OCI-LY7 (cell line): Measurements from ENCODE around the gene AARS1. TPM values are rescaled to one million over a fixed set of nuclear protein-coding genes. Genes with fewer than 3 reads are reported as not detected.
"Not testable (repeated sequence)": the region's sequence is repeated elsewhere in the genome, so short reads cannot be mapped to it uniquely, and the experiment has no call there.

Experiments
- BruUV-seq: library from RNA; stranded (reverse); fragments of 400-500 nt; replicated peaks from 2 replicates; lab custom pipeline; 2021; lab: Mats Ljungman, UMichigan
- CTCF ChIA-PET: fragments of 300-600 bp; sonication (Branson Sonifier 250); formaldehyde crosslinking; loops from one replicate; lab custom pipeline; 2022; ENCODE audit warnings: antibody characterized with exemption; ENCODE audit not compliant: unreplicated experiment; lab: Charles Lee
- POLR2A ChIA-PET: fragments of 300-600 bp; sonication (Branson Sonifier 250); formaldehyde crosslinking; loops from one replicate; lab custom pipeline; 2022; ENCODE audit warnings: antibody characterized with exemption; lab: Charles Lee
- DNase-seq: peaks from one replicate; pipeline ENCODE4 v3.0.0-alpha.2; 2015; ENCODE audit warnings: low spot score
- H2AFZ ChIP-seq: fragments of 200-600 bp; sonication (generic), shearing (Covaris generic); 2 replicates; pipeline ENCODE4 v1.6.1; 2014; ENCODE audit warnings: mild to moderate bottlenecking, antibody characterized with exemption, low read length, moderate library complexity
- H3K27ac ChIP-seq: fragments of 200-600 bp; sonication (generic); 2 replicates; pipeline ENCODE4 v1.5.1; 2014; ENCODE audit warnings: mixed run types, low read depth, mild to moderate bottlenecking, moderate library complexity, low read length, inconsistent platforms; ENCODE audit not compliant: poor library complexity, severe bottlenecking
- H3K36me3 ChIP-seq: fragments of 200-600 bp; sonication (generic); 2 replicates; pipeline ENCODE4 v1.6.1; 2014; ENCODE audit warnings: mild to moderate bottlenecking, antibody characterized with exemption, low read length, moderate library complexity, mixed read lengths; ENCODE audit not compliant: insufficient read depth
- H3K4me1 ChIP-seq: fragments of 200-600 bp; sonication (generic); 2 replicates; pipeline ENCODE4 v1.5.1; 2014; ENCODE audit warnings: mild to moderate bottlenecking, low read length; ENCODE audit not compliant: insufficient read depth, poor library complexity, severe bottlenecking
- H3K4me2 ChIP-seq: fragments of 200-600 bp; sonication (generic); 2 replicates; pipeline ENCODE4 v1.6.1; 2014; ENCODE audit warnings: mild to moderate bottlenecking, low read length
- H3K4me3 ChIP-seq: fragments of 200-600 bp; sonication (generic); 2 replicates; pipeline ENCODE4 v1.5.1; 2014; ENCODE audit warnings: mild to moderate bottlenecking, low read depth, low read length; ENCODE audit not compliant: poor library complexity, severe bottlenecking
- H3K79me2 ChIP-seq: fragments of 200-600 bp; sonication (generic); 2 replicates; pipeline ENCODE4 v1.6.1; 2016; ENCODE audit warnings: low read depth, mild to moderate bottlenecking, low read length, moderate library complexity, mixed read lengths; ENCODE audit not compliant: insufficient read depth
- H3K9me2 ChIP-seq: fragments of 200-600 bp; sonication (generic); 2 replicates; pipeline ENCODE4 v1.6.1; 2016; ENCODE audit warnings: mild to moderate bottlenecking, low read length, mixed read lengths; ENCODE audit not compliant: insufficient read depth
- H3K9me3 ChIP-seq: fragments of 200-600 bp; sonication (generic); 2 replicates; pipeline ENCODE4 v1.6.1; 2014; ENCODE audit warnings: mild to moderate bottlenecking, mixed run types, low read length, mixed read lengths
- H4K20me1 ChIP-seq: fragments of 200-600 bp; sonication (generic); 2 replicates; pipeline ENCODE4 v1.6.1; 2014; ENCODE audit warnings: mild to moderate bottlenecking, antibody characterized with exemption, low read length, moderate library complexity, mixed read lengths; ENCODE audit not compliant: insufficient read depth
- CTCF ChIP-seq: fragments of 200-600 bp; sonication (generic); conservative IDR thresholded peaks from 2 replicates; pipeline ENCODE4 v1.5.1; 2014; ENCODE audit warnings: mild to moderate bottlenecking, antibody characterized with exemption, low read length, moderate library complexity, mixed read lengths
- EZH2phosphoT487 ChIP-seq: fragments of 200-600 bp; sonication (generic); IDR thresholded peaks from 2 replicates; pipeline ENCODE4 v1.6.1; 2018; ENCODE audit warnings: low read depth, borderline replicate concordance, mild to moderate bottlenecking, mixed run types, antibody characterized with exemption, low read length, moderate library complexity, mixed read lengths
- intact Hi-C: fragments of 100-400 bp; cut with micrococcal nuclease; formaldehyde crosslinking; loops from one replicate; pipeline ENCODE4 v1.10.0; 2022; ENCODE audit not compliant: unreplicated experiment
- total RNA-seq, 2 experiments: library from RNA; depleted of rRNA in 1 of 2; stranded (reverse); fragments of >200 nt in 1 of 2; shearing (Covaris generic) in 1 of 2; gene quantifications; 2 replicates each; pipeline ENCODE4 v1.2.3, GENCODE V29; 2014 to 2022

The AARS1 gene
- total RNA-seq, 2 experiments from 2014 or later, result 182 to 259 TPM

GRCh38 chr16:70324998-70325747 lies 35.9 kb upstream of the AARS1 start:
- Histone ChIP-seq H4K20me1 (no peaks in the 10 kb centered on the region), H3K9me3 (no peaks in the 10 kb centered on the region), H3K4me1 (no peaks in the 10 kb centered on the region), H3K36me3 (no peaks in the 10 kb centered on the region; the same call in none of the 2 replicates), H2AFZ (no peak overlapping the region), H3K4me3 (no peak overlapping the region), H3K79me2 (no peaks in the 10 kb centered on the region), H3K27ac (no peak overlapping the region), H3K4me2 (no peak overlapping the region), H3K9me2 (no peaks in the 10 kb centered on the region)
- BruUV-seq, result no TSS peak
- POLR2A ChIA-PET, result interaction anchor here (0.6 to 1.6 kb wide), 3 partner anchors 15 to 190 kb away, joined by 3 to 6 read pairs (median 3); partner anchors contain the start of gene DDX19A
- DNase-seq, result no peak
- intact Hi-C loops, result no loop called here
- TF ChIP-seq EZH2phosphoT487, result no peak
- TF ChIP-seq CTCF, result no peak
- CTCF ChIA-PET, result no interaction called here

DNA sequence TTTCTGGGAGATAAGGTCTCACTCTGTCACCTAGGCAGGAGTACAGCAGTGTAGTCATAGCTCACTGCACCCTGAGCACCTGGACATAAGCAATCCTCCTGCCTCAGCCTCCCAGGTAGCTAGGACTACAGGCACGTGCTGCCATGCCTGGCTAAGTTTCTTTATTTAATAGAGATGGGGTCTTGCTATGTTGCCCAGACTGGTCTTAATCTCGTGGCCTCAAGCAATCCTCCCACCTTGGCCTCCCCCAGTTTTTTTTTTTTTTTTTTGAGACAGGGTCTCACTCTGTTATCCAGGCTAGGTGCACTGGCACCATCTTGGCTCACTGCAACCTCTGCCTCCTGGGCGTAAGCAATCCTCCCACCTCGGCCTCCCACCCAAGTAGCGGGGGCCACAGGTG lies 30.8 kb upstream of the AARS1 start:
- Histone ChIP-seq H3K36me3 (peaks cover 19% of the 10 kb centered on the region), H4K20me1 (no peaks in the 10 kb centered on the region), H3K9me3 (no peaks in the 10 kb centered on the region), H3K79me2 (no peaks in the 10 kb centered on the region), H2AFZ (no peak overlapping the region), H3K4me3 (no peak overlapping the region), H3K27ac (no peak overlapping the region), H3K9me2 (no peaks in the 10 kb centered on the region), H3K4me1 (no peaks in the 10 kb centered on the region), H3K4me2 (no peak overlapping the region)
- TF ChIP-seq CTCF (no peak), EZH2phosphoT487 (no peak)
- POLR2A ChIA-PET, result interaction anchor here (0.7 to 1.0 kb wide), 3 partner anchors 9 to 35 kb away, joined by 3 read pairs; no protein-coding TSS in a partner anchor
- intact Hi-C loops, result no loop called here
- DNase-seq, result no peak
- no TSS peak for BruUV-seq
- CTCF ChIA-PET, result no interaction called here

- H3K4me3 ChIP-seq, H3K9me2 ChIP-seq, BruUV-seq, H3K27ac ChIP-seq, intact Hi-C loops, H4K20me1 ChIP-seq, DNase-seq, H3K4me1 ChIP-seq, H3K79me2 ChIP-seq, H3K36me3 ChIP-seq, H3K4me2 ChIP-seq, H3K9me3 ChIP-seq, H2AFZ ChIP-seq, CTCF ChIA-PET: not testable (repeated sequence)
- POLR2A ChIA-PET, result interaction anchor here (1.1 to 1.3 kb wide), 2 partner anchors 9 to 14 kb away, joined by 3 to 7 read pairs; partner anchors contain the start of gene DDX19B
Measured at GRCh38 chr16:70307726-70308125, 18.4 kb upstream of the AARS1 start.
